Activated CD8-positive, alpha-beta memory T cell treated with anti-CD3 and anti-CD28 coated beads for 48 hours (primary cell): ENCODE measurements around the gene CANT1.

Experiments used
- DNase-seq, 3 experiments: peaks; one replicate each; pipeline ENCODE4 v3.0.0-alpha.2; 2020; ENCODE audit warnings: low read depth in 2 of 3, low spot score in 2 of 3

CANT1 gene

DNA sequence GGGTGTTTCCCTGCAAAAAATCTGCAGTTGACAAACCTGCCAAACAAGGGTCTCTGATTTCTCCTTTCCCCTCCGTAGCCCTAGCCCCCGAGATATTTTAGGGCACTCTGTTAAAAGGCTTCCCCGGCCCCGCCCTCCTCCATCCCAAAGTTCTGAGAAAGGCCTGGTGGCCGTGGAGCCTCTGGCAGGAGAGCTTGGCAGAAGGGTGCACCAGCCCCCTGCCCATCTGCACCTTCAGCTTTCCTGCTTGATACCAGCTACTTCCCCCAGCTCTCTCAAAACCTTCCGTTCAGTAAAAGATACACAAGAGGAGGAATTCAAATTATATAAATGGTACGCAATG lies 711 bp upstream of the CANT1 start:
- DNase-seq, result no peak

DNA sequence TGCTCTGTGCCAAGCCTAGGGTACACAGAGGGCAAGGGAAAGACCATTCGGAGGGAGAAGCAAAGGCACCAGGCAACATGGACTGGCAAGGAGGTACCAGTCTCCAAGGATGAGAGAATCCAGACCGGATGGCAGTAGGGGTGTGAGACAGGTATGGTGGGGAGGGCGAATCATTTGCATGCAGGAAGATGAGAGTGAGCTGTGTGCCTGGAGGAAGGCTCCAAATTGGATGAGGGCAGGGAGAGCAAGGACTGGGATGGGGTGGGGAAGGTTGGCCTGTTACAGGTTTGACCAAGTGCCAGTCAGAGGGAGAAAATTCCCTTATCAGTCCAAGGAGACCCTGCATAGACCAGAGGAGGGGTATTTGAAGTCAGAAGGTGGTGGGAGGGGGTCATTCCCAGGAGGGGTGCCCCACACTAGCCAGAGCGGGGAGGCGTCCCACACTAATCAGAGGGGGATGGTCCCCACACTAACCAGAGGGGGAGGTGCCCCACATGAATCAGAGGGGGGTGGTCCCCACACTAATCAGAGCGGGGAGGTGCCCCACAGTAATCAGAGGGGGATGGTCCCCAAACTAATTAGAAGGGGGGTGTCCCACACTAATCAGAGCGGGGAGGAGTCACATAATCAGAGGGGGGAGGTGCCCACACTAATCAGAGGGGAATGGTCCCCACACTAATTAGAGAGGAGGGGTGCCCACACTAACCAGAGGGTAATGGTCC lies 737 bp downstream of the CANT1 start:
- DNase-seq, result no peak

DNA sequence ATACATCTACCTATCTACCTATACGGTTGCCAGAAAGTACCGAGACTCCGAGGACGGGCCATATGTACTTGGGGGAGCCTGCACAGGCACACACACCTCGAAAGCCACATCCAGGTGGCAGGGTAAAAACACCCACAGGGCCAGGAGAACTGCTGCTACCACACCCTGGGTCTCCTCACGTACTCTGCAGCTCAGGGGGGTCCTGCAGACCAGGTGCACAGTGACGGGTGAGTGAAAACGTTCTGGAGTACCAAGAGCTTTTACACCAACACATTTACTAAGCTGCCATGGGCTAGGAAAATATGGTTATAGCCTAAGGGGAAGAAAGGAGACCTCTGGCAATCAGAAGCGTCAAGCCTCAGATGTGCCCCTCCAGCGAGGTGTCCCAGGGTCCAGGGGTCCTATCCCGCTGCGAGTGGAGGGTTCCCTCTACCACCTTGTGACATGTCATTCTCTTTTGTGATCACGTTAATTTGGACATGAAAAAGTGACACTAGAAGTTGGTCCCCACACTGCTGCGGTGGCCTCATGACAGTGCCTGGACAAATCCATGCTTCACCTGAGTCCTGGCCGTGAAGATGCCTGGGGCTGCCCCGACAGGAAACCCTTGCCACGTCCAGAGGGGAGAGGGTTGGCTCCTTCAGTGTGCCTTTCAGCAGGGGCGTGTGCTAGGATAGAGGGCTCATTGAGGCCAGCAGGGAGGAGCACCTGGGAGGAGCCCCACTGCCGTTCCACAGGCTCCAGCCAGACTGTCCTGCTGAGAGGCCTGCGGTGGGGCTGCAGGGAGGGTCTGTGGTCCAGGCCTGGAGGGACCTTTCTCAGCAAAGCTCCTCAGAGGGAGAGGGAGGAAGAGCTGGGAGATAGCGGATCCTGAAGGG lies 1.8 kb downstream of the CANT1 start:
- DNase-seq, result no peak

DNA sequence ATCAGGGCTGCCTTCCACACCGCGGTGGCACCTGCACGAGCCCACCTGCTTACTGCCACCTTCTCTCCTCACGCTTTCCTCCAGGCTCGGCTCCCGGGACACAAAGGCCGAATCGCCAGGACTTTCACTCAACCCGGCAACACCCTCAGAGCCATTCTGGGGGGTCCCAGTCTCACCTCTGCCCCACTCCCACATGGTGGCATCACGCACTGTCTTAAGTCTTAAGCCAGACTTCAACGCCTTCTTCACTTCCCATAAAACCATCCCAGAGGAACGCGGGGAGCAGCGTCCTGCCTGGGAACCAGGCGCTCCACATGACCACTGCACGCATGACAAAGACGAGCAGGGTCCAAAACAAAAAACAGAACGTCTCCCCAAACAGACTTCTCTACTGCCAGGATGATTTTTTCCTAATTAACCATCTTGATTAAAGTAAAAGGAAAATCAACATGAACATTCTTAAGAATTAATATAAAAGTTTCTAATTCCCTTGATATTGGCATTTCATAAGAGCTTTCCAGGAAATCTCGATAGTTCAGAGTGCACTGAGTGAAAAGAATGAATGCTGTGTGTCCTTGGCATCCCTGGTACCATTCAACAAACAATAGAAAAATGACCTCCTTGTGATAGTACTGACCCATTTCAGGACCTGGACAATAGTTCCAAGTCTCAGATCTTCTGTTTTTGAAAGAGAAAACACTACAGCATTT lies 2.6 kb downstream of the CANT1 start:
- DNase-seq, result no peak

DNA sequence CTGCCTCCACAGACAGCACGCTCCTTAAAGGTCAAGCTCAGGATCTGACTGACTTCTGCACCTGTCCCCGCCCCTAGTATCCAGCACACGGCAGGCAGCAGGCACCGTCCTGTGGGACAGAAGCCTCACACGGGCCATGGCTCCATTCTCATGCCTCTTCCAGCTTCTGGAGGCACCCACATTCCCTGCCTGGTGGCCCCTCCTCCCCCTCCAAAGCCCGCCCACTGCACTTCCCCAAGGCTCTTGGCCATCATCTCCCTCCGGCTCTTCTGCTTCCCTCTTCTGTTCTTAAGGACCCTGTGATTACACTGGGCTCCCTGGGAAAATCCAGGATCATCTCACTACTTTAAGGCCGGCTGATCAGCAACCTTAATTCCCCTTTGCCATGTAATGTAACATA lies 3.5 kb downstream of the CANT1 start:
- no peak for DNase-seq

DNA sequence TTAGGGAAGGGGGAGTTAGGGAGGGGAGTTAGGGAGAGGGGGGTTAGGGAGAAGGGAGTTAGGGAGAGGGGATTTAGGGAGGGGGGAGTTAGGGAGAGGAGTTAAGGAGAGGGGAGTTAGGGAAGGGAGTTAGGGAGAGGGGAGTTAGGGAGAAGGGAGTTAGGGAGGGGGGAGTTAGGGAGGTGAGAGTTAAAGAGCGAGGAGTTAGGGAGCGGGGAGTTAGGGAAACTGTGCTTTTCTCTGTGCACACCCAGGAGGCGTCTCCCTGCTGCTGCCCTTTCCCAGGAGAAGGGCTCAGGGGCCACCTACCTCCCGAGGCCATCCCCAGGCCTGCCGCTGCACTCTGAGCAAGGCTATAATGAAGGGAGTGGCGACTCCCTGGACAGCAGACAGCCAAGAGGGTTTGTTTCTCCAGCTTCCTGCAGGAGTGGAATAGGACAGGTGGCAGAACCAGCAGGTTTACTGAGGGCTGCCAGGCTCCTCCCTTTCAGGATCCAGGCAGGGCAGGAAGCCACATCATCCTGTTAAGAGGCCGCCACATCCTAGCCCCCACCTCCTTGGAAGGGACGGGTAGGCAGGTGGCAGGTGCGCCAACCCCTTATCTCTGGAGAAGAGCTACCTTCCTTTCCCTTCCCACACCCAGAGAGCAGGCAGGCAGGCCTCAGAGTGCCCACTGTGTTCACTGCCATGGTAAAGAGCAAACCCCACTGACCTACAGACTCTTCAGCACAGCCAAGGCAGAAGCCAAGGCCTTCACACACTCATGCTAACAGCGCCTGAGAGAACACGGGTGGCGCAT lies 4.3 kb downstream of the CANT1 start:
- DNase-seq, result no peak

DNA sequence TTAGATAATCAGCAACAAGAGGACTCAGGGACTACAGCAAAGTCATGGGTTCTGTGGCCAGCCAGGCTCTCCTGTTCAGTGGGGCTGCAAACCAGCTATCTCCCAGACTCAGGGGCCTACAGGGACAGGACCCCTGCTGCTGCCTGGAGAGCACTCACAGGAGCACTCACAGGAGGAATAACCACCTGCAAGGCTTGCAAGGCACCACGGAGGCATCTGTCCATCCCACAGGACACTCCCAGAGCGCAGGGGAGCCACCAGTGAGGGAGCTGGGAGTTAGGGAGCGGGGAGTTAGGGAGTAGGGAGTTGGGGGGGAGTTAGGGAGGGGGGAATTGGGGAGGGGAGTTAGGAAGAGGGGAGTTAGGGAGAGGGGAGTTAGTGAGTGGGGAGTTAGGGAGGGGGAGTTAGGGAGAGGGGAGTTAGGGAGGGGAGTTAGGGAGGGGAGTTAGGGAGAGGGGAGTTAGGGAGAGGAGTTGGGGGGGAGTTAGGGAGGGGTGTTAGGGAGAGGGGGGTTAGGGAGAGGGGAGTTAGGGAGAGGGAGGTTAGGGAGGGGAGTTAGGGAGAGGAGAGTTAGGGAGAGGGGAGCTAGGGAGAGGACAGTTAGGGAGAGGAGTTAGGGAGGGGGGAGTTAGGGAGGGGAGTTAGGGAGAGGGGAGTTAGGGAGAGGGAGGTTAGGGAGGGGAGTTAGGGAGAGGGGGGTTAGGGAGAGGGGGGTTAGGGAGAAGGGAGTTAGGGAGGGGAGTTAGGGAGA lies 5.7 kb downstream of the CANT1 start:
- DNase-seq, result no peak

DNA sequence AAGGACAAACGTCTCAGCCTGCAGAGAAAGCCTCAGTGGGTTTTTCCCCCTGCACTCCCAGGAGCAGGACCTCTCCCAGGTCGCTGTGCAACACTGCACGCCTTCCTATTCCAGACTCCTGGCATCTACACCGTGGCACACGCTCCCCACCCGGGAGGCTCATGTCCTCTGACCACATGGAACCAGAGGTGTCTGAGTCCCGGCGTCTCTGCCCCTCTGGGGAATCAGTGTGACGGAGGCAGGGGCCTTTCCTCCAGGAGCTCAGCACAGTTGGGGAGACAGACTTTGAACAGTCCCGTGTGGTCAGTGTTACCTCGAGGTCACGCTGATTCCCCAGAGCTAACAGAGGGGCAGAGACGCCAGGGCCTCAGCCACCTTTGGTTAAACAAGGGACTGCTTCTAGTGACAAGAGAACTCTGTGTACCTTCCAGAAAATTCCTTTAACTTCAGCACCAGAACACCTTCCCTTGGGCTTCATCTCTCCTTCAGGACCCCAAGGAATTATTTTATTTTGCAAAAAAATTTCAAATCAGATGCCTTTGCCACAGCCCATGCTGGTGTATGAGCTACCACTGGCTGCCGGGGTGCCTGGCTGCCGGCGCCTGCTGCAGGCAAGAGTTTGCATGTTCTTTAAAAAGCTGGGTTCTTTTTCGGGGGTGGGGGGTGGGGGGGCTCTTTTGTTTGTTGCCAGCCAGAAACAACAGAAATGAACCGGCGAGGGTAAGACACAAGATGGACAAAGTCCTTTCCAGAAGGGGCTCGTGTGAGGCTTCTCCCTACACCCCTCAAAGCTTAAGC lies 6.6 kb downstream of the CANT1 start:
- no peak for DNase-seq

DNA sequence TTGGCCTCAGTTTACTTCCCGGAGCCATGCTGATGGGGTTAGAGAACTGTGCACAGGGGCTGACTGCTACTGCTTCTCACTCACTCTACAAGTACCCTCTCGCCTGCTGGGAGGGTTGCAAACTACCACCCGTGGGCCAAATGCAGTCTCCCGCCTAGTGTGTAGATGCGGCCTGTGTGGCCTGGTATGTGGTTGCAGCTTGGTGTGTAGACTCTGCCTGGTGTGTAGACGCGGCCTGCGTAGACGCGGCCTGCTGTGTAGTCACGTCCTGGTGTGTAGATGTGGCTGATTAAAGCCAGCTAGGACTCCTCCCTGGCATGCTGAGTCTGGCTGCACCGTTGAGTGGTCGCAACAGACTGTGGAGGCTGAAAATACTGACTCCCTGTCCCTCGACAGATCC lies 7.3 kb downstream of the CANT1 start:
- DNase-seq, result no peak

DNA sequence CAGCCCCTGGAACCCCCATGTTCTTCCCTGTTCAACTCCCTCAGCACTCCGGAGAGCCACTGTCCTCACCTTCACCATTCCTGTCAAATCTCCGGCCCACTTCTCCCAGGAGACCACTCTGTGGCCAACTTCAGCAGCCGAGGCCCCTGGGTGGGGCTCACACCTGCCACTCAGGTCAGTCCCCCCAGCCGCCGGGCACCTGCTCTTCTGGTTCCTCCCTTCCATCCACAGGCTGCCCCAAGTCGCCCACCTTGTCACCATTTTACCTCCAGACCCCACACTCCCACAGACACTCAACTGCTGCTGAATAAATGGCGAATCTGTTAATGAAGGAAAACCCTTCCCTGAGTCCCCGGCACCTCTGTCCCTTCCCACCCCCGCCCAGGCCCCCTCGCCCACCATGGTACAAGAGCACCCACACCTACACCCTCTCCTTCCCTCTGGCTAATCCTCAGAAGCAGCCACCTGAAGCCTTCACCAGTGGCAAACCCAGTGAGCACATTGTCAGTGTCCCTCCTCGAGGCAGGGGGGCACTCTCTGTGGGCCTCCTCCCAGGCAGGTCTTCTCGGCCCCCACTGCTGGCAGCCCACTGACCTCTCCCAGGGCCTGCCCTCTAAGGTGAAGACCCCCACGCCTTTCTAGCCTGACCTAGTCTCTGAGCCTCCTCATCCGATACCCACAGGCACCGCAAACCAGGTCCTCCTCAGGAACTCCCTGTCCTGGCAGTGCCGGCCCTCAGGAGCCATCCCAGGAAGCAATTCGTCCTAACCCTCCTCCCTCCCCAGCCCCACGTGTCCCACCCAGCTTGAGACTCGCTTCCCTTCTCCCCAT lies 8.2 kb downstream of the CANT1 start:
- DNase-seq, result no peak

DNA sequence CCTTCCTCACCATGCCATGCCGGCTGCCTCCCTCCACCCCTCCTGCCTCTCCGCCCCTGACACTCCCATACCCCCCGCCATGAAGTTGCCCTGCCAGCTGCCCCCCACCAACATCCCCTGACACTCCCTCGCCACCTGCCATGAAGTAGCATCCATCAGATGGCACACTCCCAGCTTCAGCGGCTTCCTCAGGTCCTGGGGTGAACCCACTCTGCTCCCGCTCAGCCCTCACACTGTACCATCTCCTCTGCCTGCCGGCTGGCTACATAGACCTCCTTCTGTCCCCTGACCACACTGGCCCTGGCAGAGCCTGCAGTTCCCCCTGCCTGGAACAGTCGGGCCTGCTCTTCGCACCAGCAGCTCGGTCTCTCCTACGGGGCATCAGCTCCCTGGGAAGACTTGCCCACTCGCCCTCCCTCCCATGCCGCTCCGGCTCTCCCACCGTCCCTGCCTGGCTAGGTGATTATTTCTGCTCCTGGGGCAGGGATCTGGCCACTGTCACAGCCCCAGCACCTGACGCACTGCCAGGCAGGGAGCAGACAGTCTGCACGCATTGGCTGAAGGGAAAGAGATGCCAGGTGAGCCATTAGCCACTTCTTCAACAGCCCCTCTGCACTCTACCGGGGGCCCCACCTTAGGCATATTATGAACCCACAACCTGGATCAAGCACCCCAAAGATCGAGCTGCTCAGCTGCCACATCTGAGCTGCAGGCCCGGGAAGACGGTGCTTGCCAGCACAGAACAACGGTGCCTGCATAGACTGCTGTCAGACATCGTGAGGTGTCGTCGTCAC lies 9.0 kb downstream of the CANT1 start:
- DNase-seq, result no peak

DNA sequence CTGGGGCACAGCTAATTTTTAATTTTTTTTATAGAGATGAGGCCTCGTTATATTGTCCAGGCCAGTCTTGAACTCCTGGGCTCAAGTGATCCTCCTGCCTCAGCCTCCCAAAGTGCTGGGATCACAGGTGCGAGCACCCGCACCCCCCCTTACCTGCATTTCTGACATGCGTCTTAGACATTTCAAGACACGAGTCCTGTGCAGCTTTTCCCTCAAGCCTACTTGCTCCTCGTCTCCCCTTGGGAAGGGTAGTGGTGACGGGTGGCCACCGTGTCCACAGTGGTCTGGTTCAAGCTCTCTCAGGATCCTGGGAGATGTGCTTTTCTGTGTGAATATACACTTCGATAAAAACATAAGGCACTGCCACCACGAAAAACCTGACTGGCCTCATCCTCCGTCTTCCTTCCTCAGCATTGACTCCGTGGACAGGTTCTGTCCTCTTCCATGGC lies 9.6 kb downstream of the CANT1 start:
- DNase-seq, result no peak

DNA sequence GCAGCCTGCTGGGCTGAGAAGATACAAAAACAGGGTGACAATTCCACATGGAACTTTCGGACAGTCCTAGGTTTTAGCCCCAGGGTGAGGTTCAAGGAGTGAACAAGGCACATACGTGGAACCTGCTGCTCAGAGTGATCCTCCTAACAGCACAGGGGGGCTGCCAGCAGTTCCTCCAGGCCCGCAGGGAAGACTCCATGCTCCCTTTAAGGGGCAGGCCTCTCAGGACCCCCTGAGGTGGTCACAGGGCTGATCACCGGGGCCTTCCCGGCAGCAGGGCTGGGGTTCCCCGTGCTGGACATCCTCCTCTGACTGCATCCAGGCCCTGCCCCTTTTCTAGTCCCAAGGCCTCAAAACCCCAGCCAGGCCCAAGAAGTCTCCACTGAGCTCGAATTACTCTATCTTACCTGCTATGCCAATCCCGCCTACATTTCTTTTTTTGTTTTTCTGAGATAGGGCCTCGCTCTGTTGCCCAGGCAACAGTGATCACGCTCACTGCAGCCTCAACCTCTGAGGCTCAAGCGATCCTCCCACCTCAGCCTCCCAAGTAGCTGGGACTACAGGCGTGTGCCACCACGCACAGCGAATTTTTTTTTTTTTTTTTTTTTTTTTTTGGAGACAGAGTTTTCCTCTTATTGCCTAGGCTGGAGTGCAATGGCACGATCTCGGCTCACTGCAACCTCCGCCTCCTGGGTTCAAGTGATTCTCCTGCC lies 10.4 kb downstream of the CANT1 start:
- DNase-seq, result no peak

DNA sequence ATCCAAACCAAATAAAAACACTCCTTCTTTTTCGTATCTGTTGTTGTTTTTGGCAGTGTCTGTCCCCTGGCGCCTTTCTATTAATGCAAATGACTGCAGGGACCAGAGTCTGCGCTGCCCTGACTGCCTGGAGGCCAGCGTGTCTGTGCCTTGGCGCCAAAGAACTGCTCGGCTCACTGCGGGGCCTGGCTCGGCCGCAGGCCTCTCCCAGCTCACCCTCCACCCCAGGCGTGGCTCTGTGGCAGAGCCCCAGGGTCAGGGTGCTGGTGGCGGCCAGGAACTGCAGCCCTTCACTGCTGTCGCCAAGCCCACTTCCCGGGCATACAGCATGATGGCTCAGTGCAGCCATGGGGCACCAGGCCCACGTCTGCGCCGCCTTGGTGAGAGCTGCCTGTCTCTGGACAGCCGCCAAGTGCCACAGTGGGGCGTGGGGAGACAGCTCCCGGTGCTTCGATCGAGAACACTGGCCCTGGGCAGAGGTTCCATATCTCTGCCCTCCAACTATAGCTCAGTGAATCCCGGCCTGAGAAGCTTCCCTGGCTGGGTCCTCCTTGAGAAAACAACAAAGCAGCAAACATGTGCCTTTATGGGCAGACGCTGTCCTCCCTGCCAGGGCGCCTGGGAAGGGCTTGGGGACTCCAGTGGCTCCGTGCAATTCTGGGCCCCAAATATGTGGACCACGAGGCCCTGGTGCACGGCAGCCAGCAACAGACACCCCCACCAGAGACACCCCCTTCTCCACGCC lies 11.1 kb downstream of the CANT1 start:
- DNase-seq, result no peak

DNA sequence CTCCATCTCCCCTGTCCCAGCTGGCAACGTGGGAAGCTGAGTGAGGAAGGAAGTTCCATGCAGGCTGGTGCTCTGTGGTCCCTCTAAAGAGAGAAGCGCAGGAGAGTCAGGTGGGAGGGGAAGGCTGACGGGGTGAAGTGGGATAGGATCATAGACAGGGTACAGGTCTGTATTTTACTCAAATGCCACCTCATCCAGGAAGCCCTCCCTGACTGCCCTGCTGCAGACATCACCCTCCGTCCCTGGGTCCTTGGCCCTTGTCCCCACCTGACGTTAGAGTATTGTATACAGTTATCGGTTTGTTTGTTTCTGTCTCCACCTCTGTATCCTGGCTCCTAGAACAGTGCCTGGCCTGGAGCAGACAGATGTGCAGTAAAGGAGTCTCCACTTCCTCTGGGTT lies 11.7 kb downstream of the CANT1 start:
- DNase-seq, result no peak

DNA sequence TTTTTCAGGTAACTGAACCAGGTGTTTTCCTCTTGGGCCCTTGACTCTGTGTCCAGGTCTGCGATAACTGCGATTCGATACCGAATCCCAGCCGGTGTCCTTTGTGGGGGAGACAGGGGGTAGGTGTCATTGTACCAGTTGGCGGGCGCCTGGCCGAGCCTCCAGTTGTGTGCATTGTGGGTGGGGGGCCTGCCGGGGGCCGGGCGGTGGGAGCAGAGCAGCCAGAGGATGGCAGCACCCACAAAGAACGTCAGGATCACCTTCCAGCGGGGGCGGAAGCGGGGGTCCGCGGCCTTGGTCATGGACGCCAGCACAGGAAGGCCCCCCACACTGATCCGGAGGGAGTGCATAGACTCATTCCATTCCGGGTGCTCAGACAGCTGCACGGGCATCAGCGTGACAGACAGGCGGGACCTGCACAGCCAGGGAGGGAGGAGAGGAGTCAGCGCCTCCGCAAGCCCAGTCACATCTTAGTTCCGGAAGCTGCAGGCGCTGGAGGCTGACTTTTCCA lies 12.3 kb downstream of the CANT1 start:
- DNase-seq, result no peak
